ENCODE results near the gene AKT3.

The AKT3 gene

GRCh38 chr1:243557866-243558265 lies 292.2 kb downstream of the AKT3 start:
- DNase-seq (ENCODE audit: low read depth) = no peak

GRCh38 chr1:243554686-243555085 lies 295.4 kb downstream of the AKT3 start:
- no peak for DNase-seq (ENCODE audit: low read depth)

GRCh38 chr1:243553090-243553489 lies 297.0 kb downstream of the AKT3 start:
- DNase-seq (ENCODE audit: low read depth) = no peak

GRCh38 chr1:243550276-243550675 lies 299.8 kb downstream of the AKT3 start:
- no peak for DNase-seq (ENCODE audit: low read depth)

GRCh38 chr1:243549791-243550190 lies 300.3 kb downstream of the AKT3 start:
- DNase-seq (ENCODE audit: low read depth) = no peak

GRCh38 chr1:243549108-243549507 lies 300.9 kb downstream of the AKT3 start:
- peak; percentile 36 for DNase-seq (ENCODE audit: low read depth)

GRCh38 chr1:243548516-243548915 lies 301.5 kb downstream of the AKT3 start:
- DNase-seq (ENCODE audit: low read depth) = no peak

- no peak for DNase-seq (ENCODE audit: low read depth)
Observed at GRCh38 chr1:243547891-243548290, 302.2 kb downstream of the AKT3 start.

GRCh38 chr1:243546457-243546856 lies 303.6 kb downstream of the AKT3 start:
- no peak for DNase-seq (ENCODE audit: low read depth)

- DNase-seq (ENCODE audit: low read depth) = no peak
Observed at GRCh38 chr1:243543501-243543900, 306.5 kb downstream of the AKT3 start.

GRCh38 chr1:243542739-243543415 lies 307.2 kb downstream of the AKT3 start:
- DNase-seq (ENCODE audit: low read depth) = no peak

- no peak for DNase-seq (ENCODE audit: low read depth)
Observed at GRCh38 chr1:243539636-243540035, 310.4 kb downstream of the AKT3 start.

GRCh38 chr1:243535014-243535413 lies 315.0 kb downstream of the AKT3 start:
- no peak for DNase-seq (ENCODE audit: low read depth)

GRCh38 chr1:243529512-243529911 lies 320.5 kb downstream of the AKT3 start:
- DNase-seq (ENCODE audit: low read depth) = no peak

GRCh38 chr1:243528459-243529121 lies 321.5 kb downstream of the AKT3 start:
- no peak for DNase-seq (ENCODE audit: low read depth)

GRCh38 chr1:243526180-243526579 lies 323.9 kb downstream of the AKT3 start:
- DNase-seq (ENCODE audit: low read depth) = no peak

- DNase-seq (ENCODE audit: low read depth) = peak; percentile 36
Observed at GRCh38 chr1:243525085-243525487, 325.0 kb downstream of the AKT3 start.

- DNase-seq (ENCODE audit: low read depth) = no peak
Observed at GRCh38 chr1:243523766-243524165, 326.3 kb downstream of the AKT3 start.

- no peak for DNase-seq (ENCODE audit: low read depth)
Observed at GRCh38 chr1:243520831-243521230, 329.2 kb downstream of the AKT3 start.

- DNase-seq (ENCODE audit: low read depth) = no peak
Observed at GRCh38 chr1:243514927-243515326, 335.1 kb downstream of the AKT3 start.

- DNase-seq (ENCODE audit: low read depth) = peak; percentile 26
Observed at GRCh38 chr1:243513726-243514491, 336.1 kb downstream of the AKT3 start.

- no peak for DNase-seq (ENCODE audit: low read depth)
Observed at GRCh38 chr1:243510928-243511327, 339.1 kb downstream of the AKT3 start.

- DNase-seq (ENCODE audit: low read depth) = no peak
Observed at GRCh38 chr1:243508943-243509342, 341.1 kb downstream of the AKT3 start.

Measured in HS-27A (cell line).